Cardiac fibroblast (primary cell): ENCODE measurements around the gene SSR3.
A peak's percentile ranks its signal among the peaks of the same experiment; 100 is the strongest.
"Not testable (repeated sequence)": the region's sequence is repeated elsewhere in the genome, so short reads cannot be mapped to it uniquely, and the experiment has no call there.

Experiments
- DNase-seq, 2 donors: peaks; one replicate each; pipeline versions ENCODE4 v3.0.0 to v3.0.0-alpha.2; 2010; ENCODE audit warnings: low read depth in 2 of 2
- H3K4me3 ChIP-seq, 2 donors: replicated peaks in 1 of 2; 1 replicate in 1 of 2; 2 replicates in 1 of 2; pipeline ENCODE4 v1.5.1; 2011; ENCODE audit warnings: low read depth in 2 of 2, low read length in 2 of 2, mild to moderate bottlenecking in 2 of 2, moderate library complexity in 1 of 2
- CTCF ChIP-seq: IDR thresholded peaks from one replicate; pipeline ENCODE4 v1.5.1; 2011; ENCODE audit warnings: low read depth, mild to moderate bottlenecking, low read length, inconsistent platforms

SSR3 gene

GRCh38 chr3:156577736-156578135, 22.8 kb upstream of the SSR3 start:
- H3K4me3 ChIP-seq: no peak overlapping the region
- TF ChIP-seq CTCF: no peak
- DNase-seq: peak in 1 of 2 donors; percentile 68

- H3K4me3 ChIP-seq: no peak overlapping the region
- peak; percentile 35 to 36 for DNase-seq
- TF ChIP-seq CTCF: no peak
Measured at GRCh38 chr3:156576651-156577348, 21.9 kb upstream of the SSR3 start.

- H3K4me3 ChIP-seq: no peak overlapping the region
- TF ChIP-seq CTCF: no peak
- no peak for DNase-seq
Measured at GRCh38 chr3:156576051-156576450, 21.1 kb upstream of the SSR3 start.

- no peak for TF ChIP-seq CTCF
- DNase-seq: no peak
Measured at GRCh38 chr3:156575641-156576040, 20.7 kb upstream of the SSR3 start.

GRCh38 chr3:156569881-156570280, 15.0 kb upstream of the SSR3 start:
- not testable (repeated sequence) for H3K4me3 ChIP-seq

More at GRCh38 chr3:156575641-156576040, 20.7 kb upstream of the SSR3 start:
- no peak overlapping the region for H3K4me3 ChIP-seq

GRCh38 chr3:156569016-156569415, 14.1 kb upstream of the SSR3 start:
- not testable (repeated sequence) for DNase-seq, H3K4me3 ChIP-seq

More at GRCh38 chr3:156569881-156570280, 15.0 kb upstream of the SSR3 start:
- not testable (repeated sequence) for DNase-seq

GRCh38 chr3:156563900-156564682, 9.2 kb upstream of the SSR3 start:
- no peak overlapping the region for H3K4me3 ChIP-seq
- DNase-seq: peak in 1 of 2 donors; percentile 46
- TF ChIP-seq CTCF: no peak

GRCh38 chr3:156562486-156562885, 7.6 kb upstream of the SSR3 start:
- not testable (repeated sequence) for H3K4me3 ChIP-seq, DNase-seq
